Measurements from ENCODE around the gene GHRH.

GHRH gene

GRCh38 chr20:37202267-37202943 lies 59.2 kb downstream of the GHRH start:
- peak in 1 of 2 donors; percentile 77 for DNase-seq

- no peak for DNase-seq
Observed at GRCh38 chr20:37201827-37202162, 59.8 kb downstream of the GHRH start.
